Osteocyte (in vitro differentiated cells): Measurements from ENCODE around the gene ANXA2. TPM values are rescaled to one million over a fixed set of nuclear protein-coding genes. Genes with fewer than 3 reads are reported as not detected.
A peak's percentile ranks its signal among the peaks of the same experiment; 100 is the strongest.
"Not testable (repeated sequence)": the region's sequence is repeated elsewhere in the genome, so short reads cannot be mapped to it uniquely, and the experiment has no call there.

ENCODE experiments used
- DNase-seq: peaks from one replicate; pipeline ENCODE4 v3.0.0; 2021; ENCODE audit warnings: mixed read lengths; ENCODE audit not compliant: unreplicated experiment; ENCODE audit errors: extremely low spot score
- H3K27ac Mint-ChIP-seq: one replicate; pipeline ENCODE4 v1.8.0; 2021; ENCODE audit warnings: mild to moderate bottlenecking, mixed read lengths; ENCODE audit not compliant: unreplicated experiment
- H3K27me3 Mint-ChIP-seq: one replicate; pipeline ENCODE4 v1.8.0; 2021; ENCODE audit warnings: mixed read lengths; ENCODE audit not compliant: unreplicated experiment
- H3K36me3 Mint-ChIP-seq: one replicate; pipeline ENCODE4 v1.8.0; 2021; ENCODE audit warnings: mixed read lengths; ENCODE audit not compliant: unreplicated experiment
- H3K4me1 Mint-ChIP-seq: one replicate; pipeline ENCODE4 v1.8.0; 2021; ENCODE audit warnings: mixed read lengths; ENCODE audit not compliant: unreplicated experiment
- H3K4me3 Mint-ChIP-seq: one replicate; pipeline ENCODE4 v1.8.0; 2021; ENCODE audit warnings: mild to moderate bottlenecking, moderate library complexity, mixed read lengths; ENCODE audit not compliant: unreplicated experiment
- H3K9me3 Mint-ChIP-seq: one replicate; pipeline ENCODE4 v1.8.0; 2021; ENCODE audit warnings: mixed read lengths; ENCODE audit not compliant: unreplicated experiment
- CTCF ChIP-seq: fragments of 200-600 bp; sonication (generic); IDR thresholded peaks from 2 replicates; pipeline ENCODE4 v1.5.0; 2021; ENCODE audit warnings: antibody characterized with exemption, mild to moderate bottlenecking, moderate library complexity
- total RNA-seq: library from RNA; stranded (reverse); gene quantifications from 2 replicates; pipeline ENCODE4 v1.2.1, GENCODE V29; 2021

Gene ANXA2
- total RNA-seq, 1 donor from 2014 or later = 2,961 TPM

DNA sequence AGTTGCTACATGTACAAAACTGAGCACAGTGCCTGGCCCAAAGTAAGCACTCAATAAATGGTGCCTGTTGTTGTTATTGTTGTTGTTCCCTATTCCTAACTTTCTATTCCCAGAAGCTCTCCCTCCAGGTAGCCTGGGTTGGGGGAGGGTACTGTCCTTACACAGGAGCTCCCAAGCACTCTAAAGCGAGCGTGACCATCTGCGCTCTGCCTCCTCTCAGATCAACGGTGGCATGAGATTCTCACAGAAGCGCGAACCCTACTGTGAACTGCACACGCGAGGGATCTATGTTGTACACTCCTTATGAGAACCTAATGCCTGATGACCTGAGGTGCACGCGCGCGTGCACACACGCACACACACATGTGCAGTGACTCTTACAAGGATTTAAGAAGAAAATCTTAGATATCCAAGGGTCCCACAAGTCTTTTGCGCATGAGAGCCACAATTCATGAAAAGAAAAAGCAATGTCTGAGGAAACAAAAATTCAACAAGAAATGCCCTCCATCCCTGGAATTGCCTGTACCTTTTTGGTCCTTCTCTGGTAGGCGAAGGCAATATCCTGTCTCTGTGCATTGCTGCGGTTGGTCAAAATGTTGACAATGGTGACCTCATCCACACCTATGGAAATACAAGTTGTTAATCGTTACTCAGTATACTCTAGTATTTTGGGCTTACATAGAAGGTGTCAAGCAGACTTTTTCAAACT lies 33.7 kb downstream of the ANXA2 start:
- Mint-ChIP-seq H3K36me3 (peaks cover 68% of the 10 kb centered on the region), H3K4me1 (peaks cover 74% of the 10 kb centered on the region), H3K27ac (peak overlapping the region; percentile 95), H3K9me3 (no peaks in the 10 kb centered on the region), H3K27me3 (no peaks in the 10 kb centered on the region), H3K4me3 (no peak overlapping the region)
- no peak for DNase-seq
- TF ChIP-seq CTCF = no peak

GRCh38 chr15:60363087-60363549 lies 34.7 kb downstream of the ANXA2 start:
- Mint-ChIP-seq H3K36me3 (peaks cover 69% of the 10 kb centered on the region), H3K4me3 (peak overlapping the region; percentile 36), H3K4me1 (peaks cover 74% of the 10 kb centered on the region), H3K27me3 (no peaks in the 10 kb centered on the region), H3K9me3 (no peaks in the 10 kb centered on the region), H3K27ac (peak overlapping the region; percentile 95)
- no peak for TF ChIP-seq CTCF
- DNase-seq = no peak

DNA sequence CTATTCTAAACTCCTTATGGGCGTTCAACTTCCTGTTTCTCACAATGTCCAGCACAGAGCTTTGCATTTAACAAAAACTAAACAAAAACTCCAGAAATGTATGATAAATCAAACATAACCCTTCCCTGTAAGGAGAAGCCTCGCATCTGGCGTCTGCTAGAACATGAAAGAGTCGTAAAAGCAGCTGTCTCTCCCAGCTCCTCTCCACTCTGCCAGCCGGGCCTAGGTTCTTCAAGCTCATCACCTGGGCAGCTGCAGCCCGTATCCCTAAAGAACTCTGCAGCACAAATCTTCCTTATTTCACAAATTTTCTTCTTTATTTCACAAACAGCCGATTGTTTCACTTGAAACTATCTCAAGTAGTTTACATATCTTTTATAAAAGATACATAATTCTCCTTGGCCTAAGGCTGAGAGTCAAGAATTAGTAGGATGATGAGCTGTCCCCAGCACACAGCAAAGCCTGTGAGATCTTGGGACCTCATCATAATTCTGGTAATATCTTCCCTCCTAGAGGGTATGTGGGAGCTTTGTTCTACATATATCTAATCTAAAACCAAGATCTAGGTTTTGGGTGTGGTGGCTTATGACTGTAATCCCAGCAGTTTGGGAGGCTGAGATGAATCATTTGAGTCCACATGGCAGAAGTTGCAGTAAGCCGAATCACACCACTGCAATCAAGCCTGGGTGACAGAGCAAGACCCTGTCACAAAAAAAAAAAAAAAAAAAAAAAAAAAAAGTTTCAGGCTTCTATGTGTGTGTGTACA lies 35.3 kb downstream of the ANXA2 start:
- peaks cover 79% of the 10 kb centered on the region for H3K4me1 Mint-ChIP-seq
- H3K4me3 Mint-ChIP-seq = peak overlapping the region; percentile 19
- H3K27me3 Mint-ChIP-seq = no peaks in the 10 kb centered on the region
- TF ChIP-seq CTCF = no peak
- DNase-seq = no peak
- peak overlapping the region; percentile 95 for H3K27ac Mint-ChIP-seq
- no peaks in the 10 kb centered on the region for H3K9me3 Mint-ChIP-seq
- H3K36me3 Mint-ChIP-seq = peaks cover 72% of the 10 kb centered on the region

GRCh38 chr15:60359738-60360137 lies 38.0 kb downstream of the ANXA2 start:
- H3K4me3 Mint-ChIP-seq = peak overlapping the region; percentile 16
- not testable (repeated sequence) for DNase-seq
- H3K36me3 Mint-ChIP-seq = peaks cover 91% of the 10 kb centered on the region

More at GRCh38 chr15:60359738-60360137, 38.0 kb downstream of the ANXA2 start:
- not testable (repeated sequence) for H3K9me3 Mint-ChIP-seq, H3K27me3 Mint-ChIP-seq
- Mint-ChIP-seq H3K27ac (peak overlapping the region; percentile 95), H3K4me1 (peaks cover 95% of the 10 kb centered on the region)
- peak; percentile 69 for TF ChIP-seq CTCF
